Ovary (tissue), 3 donors: ENCODE results near the gene BEX1.
"Not testable (repeated sequence)": the region's sequence is repeated elsewhere in the genome, so short reads cannot be mapped to it uniquely, and the experiment has no call there.

ENCODE experiments used
- CTCF ChIP-seq, 3 donors: fragments of 450-650 bp in 2 of 3; fragments of 200-600 bp in 1 of 3; IDR thresholded peaks; one replicate each; pipeline versions ENCODE4 v1.5.1 to v1.8.0; 2016 to 2022; ENCODE audit warnings: antibody characterized with exemption in 3 of 3, mild to moderate bottlenecking in 1 of 3
- POLR2A ChIP-seq: fragments of 450-650 bp; IDR thresholded peaks from one replicate; pipeline ENCODE4 v1.6.1; 2017; ENCODE audit warnings: antibody characterized with exemption, mild to moderate bottlenecking, moderate library complexity
- donor health status: DM: no; HTN: no; CAD: no.

GRCh38 chrX:103103866-103104265 is 39.9 kb upstream of the BEX1 start:
- not testable (repeated sequence) for TF ChIP-seq POLR2A; CTCF (IDR thresholded peaks at IDR 0.05)
